Measurements from ENCODE around the gene CNTNAP2. TPM values are rescaled to one million over a fixed set of nuclear protein-coding genes. Genes with fewer than 3 reads are reported as not detected.

CNTNAP2 gene
- 0.07 TPM in 1 of 2 replicates, not detected in the other for total RNA-seq (2014; rRNA removed; shearing (Covaris generic))

GRCh38 chr7:146116521-146117222 is at the start of gene CNTNAP2:
TSS of gene CNTNAP2 (plus strand) at chr7:146116801. CDS start at chr7:146116877, 76 bp downstream.
- DNase-seq (ENCODE audit: low spot score), result no peak

DNA sequence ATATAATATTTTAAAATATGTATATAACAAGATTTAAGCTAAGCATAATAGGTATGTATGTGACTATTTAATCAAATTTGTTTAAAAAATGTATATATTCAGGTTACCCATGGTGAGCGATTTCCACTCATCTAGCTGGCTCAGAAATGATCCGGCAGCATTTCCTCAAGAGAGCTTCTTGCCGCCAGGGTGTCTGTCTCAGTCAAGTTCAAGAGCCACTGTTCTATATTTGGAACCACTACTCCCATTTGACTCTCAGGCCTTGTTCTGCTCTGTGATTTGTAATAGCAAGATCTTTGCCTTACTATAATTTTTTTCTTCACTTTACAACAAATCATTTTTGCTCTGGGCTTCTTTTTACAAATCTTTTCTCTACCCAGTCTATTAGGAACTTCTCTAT is 48.7 kb upstream of the CNTNAP2 start:
- DNase-seq (ENCODE audit: low spot score), result no peak

DNA sequence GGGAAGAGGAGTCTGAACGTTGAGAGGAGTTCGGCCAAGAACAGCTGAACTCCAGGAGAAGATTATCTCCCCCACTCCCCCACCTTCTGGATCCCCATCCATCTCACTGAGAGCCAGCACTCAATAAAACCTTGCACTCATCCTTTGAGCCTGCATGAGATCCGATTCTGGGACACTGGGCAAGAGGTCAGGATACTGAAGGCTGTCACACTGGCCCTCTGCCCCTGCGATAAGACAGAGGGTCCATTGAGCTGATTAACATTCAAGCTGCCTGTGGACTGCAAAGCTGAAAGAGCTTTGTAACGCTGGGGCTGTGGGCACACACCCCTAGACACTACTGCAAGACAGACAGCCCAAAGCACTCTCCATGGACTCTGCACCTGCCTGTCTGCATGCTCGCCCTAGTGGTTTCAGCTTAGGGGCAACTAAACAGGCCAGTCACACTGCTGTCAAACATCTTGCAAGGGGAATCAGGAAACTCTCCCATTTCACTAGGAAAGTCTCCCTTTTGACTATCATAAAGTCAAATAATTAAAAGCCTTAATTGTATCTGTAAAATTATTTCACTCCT is 42.3 kb upstream of the CNTNAP2 start:
- DNase-seq (ENCODE audit: low spot score), result no peak

DNA sequence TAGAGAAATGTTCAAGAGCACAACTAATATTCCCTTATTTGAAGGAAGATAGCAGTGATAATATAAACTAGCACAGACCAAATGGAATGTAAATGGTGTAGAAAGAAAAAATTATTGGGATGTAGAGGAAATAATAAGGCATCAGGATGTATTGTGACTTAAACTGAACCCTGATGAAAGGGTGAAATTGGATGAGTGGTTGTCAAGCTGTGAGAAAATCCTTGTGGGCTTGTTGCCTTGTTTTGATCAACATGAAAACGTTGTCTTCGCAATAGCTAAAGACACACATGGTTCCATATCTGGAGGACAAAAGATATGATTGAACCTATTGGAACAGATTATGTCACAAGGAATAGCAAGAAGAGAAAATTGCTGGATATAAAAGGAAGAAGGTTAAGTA is 40.3 kb upstream of the CNTNAP2 start:
- DNase-seq (ENCODE audit: low spot score), result no peak

- DNase-seq (ENCODE audit: low spot score), result no peak
Observed at GRCh38 chr7:146084086-146084485, 32.5 kb upstream of the CNTNAP2 start.

- DNase-seq (ENCODE audit: low spot score), result peak; percentile 59
Observed at GRCh38 chr7:146090023-146090645, 26.5 kb upstream of the CNTNAP2 start.

DNA sequence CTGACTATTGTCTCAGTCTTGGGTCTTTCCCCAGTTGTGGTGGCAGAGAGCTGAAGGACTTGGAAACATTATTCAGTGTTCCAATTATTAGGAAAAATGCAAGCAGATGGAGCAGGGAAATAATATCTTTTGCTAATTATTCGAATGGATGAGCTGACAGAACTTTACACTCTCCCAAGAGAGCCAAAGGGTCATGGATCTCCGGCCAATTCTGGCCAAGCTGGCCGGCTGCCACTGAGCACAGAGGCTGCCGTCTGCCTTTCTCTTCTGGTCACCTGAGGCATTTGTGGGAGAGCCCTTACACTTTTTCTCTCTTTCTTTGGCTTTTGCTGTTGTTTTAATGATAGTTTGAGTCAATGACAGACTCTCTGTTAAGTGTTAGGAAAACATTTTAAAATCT is 22.2 kb upstream of the CNTNAP2 start:
- no peak for DNase-seq (ENCODE audit: low spot score)

DNA sequence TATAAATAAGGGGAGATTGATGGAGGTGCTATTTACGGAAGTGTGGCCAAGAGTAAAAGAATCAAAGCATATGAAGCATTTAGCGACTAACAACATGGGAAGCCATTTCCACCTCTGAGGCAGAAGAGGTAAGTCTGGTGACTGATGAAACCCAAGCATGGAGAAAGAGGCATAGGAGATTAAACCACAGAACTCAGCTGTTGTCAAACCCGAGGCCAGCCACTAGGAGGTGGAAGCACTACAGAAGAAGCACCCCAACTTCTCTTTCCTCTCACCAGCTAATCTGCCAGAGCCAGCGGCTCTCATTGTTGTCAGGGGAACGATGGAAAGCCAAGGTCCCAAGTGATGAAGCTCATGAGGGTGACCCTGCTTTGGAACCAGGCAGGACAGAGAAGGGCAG is 19.6 kb upstream of the CNTNAP2 start:
- DNase-seq (ENCODE audit: low spot score), result peak; percentile 9

GRCh38 chr7:146106319-146106718 is 10.3 kb upstream of the CNTNAP2 start:
- DNase-seq (ENCODE audit: low spot score), result no peak

- no peak for DNase-seq (ENCODE audit: low spot score)
Observed at GRCh38 chr7:146112755-146113154, 3.8 kb upstream of the CNTNAP2 start.

DNA sequence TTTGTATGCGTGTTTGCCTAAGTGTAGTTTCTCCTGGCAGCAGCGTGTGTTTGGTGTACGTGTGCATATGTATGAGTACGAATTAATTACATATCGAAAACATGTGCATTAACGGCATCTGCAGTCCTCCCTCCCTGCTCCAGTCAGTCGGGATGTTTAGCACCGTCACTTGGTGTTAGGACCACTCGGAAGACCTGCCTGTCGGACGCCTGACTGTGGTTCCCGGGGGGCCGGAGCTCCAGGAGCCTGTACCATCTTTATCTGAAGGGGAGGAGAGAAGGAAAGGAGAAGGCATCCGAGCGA is 1.1 kb upstream of the CNTNAP2 start:
- no peak for DNase-seq (ENCODE audit: low spot score)

DNA sequence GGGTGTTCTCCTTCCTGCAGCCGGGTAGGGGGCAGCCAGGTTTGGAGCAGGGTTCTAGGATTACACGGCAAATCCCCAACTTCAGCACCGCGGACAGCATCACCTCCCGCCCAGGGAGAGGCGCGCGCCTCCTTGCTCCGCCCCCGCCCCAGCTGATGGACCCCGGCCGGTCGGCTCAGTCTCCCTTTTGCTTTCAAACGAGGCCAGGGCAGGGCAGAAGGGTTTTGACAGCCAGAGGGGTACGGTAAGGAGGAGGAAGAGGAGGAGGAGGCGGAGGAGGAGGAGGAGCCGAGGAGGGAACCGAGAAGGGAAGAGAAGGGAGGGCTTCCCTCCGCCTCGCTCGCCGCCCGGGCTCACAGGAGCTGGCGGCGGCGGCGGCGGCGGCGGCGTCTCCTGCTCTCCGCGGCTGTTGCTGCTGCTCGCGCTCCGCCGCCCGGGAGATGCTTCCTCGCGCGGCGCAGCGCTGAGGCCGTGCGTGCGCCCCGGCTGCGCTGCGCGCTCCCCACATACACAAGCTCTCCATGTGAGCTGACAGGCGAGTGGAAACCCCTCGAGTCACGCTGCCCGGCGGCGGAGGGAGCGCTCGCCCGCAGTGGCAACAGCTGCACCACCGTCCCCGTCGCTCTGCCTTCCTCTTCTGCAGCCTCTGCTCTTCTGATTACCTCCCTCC is 615 bp upstream of the CNTNAP2 start:
- peak; percentile 13 for DNase-seq (ENCODE audit: low spot score)

GRCh38 chr7:146117576-146117975 is 975 bp downstream of the CNTNAP2 start:
- DNase-seq (ENCODE audit: low spot score), result no peak

- DNase-seq (ENCODE audit: low spot score), result no peak
Observed at GRCh38 chr7:146119002-146119401, 2.4 kb downstream of the CNTNAP2 start.

- no peak for DNase-seq (ENCODE audit: low spot score)
Observed at GRCh38 chr7:146123715-146124114, 7.1 kb downstream of the CNTNAP2 start.

- no peak for DNase-seq (ENCODE audit: low spot score)
Observed at GRCh38 chr7:146126767-146127509, 10.3 kb downstream of the CNTNAP2 start.

DNA sequence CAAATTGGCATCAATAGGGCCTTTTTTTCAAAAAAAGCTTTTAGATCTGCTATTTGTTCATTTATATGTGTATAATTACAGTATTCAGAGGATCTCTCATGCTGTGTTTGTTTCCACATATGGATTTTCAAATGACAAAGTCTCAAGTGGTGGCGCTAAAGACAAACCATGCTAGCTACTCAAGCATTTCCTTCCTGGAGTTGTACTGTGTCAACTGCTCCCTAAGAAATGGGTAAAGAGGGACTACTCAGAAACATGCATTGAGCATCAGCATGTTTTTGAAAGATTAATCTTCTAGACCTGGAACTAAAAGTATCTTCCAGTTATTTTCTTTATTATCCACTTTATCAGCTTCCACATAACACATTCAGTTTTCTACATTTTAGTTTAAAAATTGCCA is 12.7 kb downstream of the CNTNAP2 start:
- DNase-seq (ENCODE audit: low spot score), result no peak

- no peak for DNase-seq (ENCODE audit: low spot score)
Observed at GRCh38 chr7:146129997-146130396, 13.4 kb downstream of the CNTNAP2 start.

DNA sequence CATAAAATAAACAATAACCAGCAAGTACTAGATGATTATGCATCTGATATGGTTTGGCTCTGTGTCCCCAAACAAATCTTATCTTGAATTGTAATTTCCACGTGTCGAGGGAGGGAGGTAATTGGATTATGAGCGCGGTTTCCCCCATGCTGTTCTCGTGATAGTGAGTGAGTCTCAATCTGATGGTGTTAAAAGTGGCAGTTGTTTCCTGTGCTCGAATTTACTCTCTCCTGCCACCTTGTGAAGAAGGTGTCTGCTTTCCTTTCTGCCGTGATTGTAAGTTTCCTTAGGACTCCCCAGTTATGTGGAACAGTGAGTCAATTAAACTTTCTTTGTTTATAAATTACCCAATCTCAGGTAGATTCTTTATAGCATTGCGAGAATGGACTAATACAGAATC is 15.1 kb downstream of the CNTNAP2 start:
- DNase-seq (ENCODE audit: low spot score), result no peak

DNA sequence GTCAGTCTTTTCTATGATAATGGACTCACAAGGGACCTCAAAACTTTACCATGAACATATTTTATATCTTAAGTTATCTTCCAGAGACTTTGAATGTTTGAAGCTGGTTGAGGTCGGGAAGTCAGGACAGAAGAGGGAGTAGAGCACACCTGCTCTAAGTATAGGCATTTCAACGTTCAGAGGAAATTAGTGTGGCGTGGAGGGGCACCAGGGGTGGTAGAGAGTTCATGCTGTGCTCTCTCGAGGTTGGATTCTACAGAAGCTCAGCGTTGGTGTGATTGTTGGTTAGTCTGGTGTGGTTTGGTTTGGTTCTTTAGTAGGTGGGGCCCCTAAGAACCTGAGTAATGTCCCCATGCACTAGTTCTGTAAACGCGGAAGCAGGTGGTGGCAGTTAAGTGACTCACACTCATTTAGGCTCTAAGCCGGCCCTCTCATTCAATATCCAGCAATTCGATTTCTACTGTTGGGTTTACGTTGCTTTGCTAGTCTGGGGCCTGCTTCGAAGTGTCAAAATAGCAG is 19.8 kb downstream of the CNTNAP2 start:
- DNase-seq (ENCODE audit: low spot score), result no peak

GRCh38 chr7:146138926-146139325 is 22.3 kb downstream of the CNTNAP2 start:
- no peak for DNase-seq (ENCODE audit: low spot score)

Measured in A172 (cell line).